Mucosa of stomach (tissue), 1 donor: ENCODE data around the gene SCAI.
"Not testable (repeated sequence)": the region's sequence is repeated elsewhere in the genome, so short reads cannot be mapped to it uniquely, and the experiment has no call there.

Experiments
- H3K27me3 ChIP-seq: one replicate; pipeline ENCODE4 v1.7.0; 2013; ENCODE audit warnings: mild to moderate bottlenecking, low read length; ENCODE audit not compliant: control insufficient read depth, insufficient read depth
- H3K36me3 ChIP-seq: one replicate; pipeline ENCODE4 v1.7.0; 2013; ENCODE audit warnings: low read length; ENCODE audit not compliant: control insufficient read depth, insufficient read depth
- H3K4me1 ChIP-seq: one replicate; pipeline ENCODE4 v1.7.0; 2013; ENCODE audit warnings: mild to moderate bottlenecking, low read length; ENCODE audit not compliant: control insufficient read depth, insufficient read depth
- H3K4me3 ChIP-seq: one replicate; pipeline ENCODE4 v1.7.0; 2013; ENCODE audit warnings: low read length
- H3K9ac ChIP-seq: one replicate; pipeline ENCODE4 v1.7.0; 2013; ENCODE audit warnings: mild to moderate bottlenecking, low read length, moderate library complexity
- H3K9me3 ChIP-seq: one replicate; pipeline ENCODE4 v1.7.0; 2013; ENCODE audit warnings: mild to moderate bottlenecking, low read length, moderate library complexity; ENCODE audit not compliant: control insufficient read depth
- donor health status: Pancreatic carcinoma.

Gene SCAI

DNA sequence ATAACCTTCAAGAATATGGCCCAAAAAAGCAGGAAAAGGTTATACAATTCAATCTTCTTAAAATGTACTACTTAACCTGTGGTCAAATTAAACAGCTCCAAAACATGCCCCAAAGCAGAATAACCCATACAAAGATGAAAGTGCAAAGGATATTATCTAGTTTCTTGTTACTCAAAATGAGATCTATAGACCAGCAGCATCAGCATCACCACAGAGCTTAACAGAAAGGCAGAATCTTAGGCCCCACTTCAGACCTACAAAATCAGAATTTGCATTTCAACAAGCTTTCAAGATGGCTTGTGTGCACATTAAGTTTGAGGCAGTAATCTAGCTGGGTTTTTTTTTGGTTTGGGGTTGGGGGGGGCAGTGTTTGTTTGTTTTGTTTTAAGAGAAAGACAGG lies 54.0 kb downstream of the SCAI start:
- Histone ChIP-seq H3K36me3 (no peaks in the 10 kb centered on the region), H3K27me3 (no peaks in the 10 kb centered on the region), H3K4me1 (no peaks in the 10 kb centered on the region), H3K4me3 (no peak overlapping the region), H3K9ac (no peak overlapping the region), H3K9me3 (no peaks in the 10 kb centered on the region)

DNA sequence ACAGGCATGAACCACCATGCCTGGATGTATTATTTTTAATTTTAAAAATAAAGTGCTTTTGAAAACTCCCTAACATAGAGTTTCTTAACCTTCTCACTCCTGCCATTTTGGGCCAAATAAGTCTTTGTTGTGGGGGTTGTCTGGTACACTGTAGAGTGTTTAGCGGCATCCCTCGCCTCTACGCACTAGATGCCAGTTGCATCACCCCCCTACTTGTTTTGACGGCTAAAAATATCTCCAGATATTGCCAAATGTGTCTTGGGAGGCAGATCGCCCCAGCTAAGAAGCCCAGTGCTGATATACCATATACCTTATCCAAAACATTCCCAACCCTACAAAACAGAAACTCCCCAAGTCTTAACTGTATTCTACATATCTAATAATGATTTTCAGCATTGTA lies 54.6 kb downstream of the SCAI start:
- H3K4me3 ChIP-seq: no peak overlapping the region
- H3K9me3 ChIP-seq: no peaks in the 10 kb centered on the region
- no peak overlapping the region for H3K9ac ChIP-seq
- no peaks in the 10 kb centered on the region for H3K4me1 ChIP-seq
- no peaks in the 10 kb centered on the region for H3K27me3 ChIP-seq
- no peaks in the 10 kb centered on the region for H3K36me3 ChIP-seq

DNA sequence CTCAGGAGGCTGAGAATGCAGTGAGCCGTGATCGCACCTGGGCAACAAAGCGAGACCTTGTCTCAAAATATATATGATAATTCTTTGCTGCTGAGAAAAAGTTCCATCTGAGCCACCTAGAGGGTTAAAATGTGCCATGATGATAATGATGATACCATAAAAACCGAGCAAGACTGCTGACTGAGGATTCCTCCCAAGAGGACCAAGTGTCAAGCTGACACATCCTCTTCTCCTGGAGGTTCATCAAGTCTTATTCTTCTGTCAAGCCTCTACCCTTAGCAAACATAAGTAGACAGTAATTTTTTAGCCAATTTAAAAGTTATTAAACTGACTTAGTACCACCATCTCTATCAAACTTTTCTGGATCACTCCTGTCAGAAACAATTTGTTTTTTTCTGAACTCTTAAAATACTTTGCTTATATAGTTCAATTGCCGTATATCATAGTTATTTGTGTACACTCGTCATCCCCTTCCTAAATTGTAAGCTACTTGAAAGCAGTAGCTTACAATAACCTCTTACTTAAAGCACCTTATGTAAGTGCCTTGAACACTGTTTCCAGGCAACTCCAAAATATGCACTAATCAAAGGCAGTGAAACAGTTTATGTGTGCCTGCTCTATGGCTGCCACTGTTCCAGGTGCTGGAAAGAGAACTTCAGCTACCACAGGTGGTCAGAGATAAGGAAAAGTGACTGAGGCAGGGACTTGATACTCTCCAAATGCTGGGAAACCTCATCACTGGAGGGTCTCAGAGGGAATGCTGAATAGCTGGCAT lies 57.4 kb downstream of the SCAI start:
- no peaks in the 10 kb centered on the region for H3K27me3 ChIP-seq

DNA sequence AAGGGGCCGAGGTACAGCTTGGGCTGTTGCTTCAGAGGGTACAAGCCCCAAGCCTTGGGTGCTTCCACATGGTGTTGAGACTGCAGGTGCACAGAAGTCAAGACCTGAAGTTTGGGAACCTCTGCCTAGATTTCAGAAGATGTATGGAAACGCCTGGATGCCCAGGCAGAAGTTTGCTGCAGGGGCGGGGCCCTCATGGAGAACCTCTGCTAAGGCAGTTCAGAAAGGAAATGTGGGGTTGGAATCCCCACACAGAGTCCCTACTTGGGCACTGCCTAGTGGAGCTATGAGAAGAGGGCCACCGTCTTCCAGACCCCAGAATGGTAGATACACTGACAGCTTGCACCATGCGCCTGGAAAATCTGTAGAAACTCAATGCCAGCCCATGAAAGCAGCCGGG lies 61.1 kb downstream of the SCAI start:
- H3K4me1 ChIP-seq, H3K36me3 ChIP-seq, H3K4me3 ChIP-seq, H3K27me3 ChIP-seq, H3K9ac ChIP-seq, H3K9me3 ChIP-seq: not testable (repeated sequence)

More for the DNA sequence above, 57.4 kb downstream of the SCAI start:
- Histone ChIP-seq H3K9ac (no peak overlapping the region), H3K36me3 (no peaks in the 10 kb centered on the region), H3K9me3 (no peaks in the 10 kb centered on the region), H3K4me3 (no peak overlapping the region), H3K4me1 (no peaks in the 10 kb centered on the region)

DNA sequence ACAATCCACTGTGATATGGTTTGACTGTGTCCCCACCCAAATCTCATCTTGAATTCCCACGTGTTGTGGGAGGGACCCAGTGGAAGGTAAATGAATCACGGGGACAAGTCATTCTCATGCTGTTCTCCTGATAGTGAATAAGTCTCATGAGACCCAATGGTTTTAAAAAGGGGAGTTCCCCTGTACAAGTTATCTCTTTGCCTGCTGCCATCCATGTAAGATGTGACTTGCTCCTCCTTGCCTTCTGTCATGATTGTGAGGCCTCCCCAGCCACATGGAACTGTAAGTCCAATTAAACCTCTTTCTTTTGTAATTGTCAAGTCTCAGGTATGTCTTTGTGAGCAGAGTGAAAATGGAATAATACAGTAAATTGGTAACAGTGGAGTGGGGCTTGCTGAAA lies 62.5 kb downstream of the SCAI start:
- H3K4me1 ChIP-seq, H3K27me3 ChIP-seq, H3K4me3 ChIP-seq, H3K9me3 ChIP-seq, H3K36me3 ChIP-seq, H3K9ac ChIP-seq: not testable (repeated sequence)

DNA sequence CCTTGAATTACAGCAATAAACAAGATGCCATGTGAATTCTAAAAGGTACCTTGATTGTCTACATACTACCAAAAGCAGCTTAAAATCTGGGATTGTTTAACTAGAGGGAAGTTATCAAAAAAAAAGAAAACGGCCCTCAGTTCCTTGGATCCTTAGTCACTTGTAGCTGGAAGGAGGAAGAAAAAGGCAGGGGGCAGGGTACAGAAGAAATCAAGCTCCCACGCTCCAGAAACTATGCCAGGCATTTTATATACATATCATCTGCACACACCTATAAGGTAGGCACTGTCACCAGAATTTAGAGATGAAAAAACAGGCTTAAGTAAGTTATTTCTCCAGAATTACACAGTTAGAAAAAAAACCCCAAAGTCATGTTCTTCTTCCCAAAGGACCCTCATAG lies 63.4 kb downstream of the SCAI start:
- H3K9me3 ChIP-seq: no peaks in the 10 kb centered on the region
- H3K4me1 ChIP-seq: no peaks in the 10 kb centered on the region
- H3K4me3 ChIP-seq: no peak overlapping the region
- no peaks in the 10 kb centered on the region for H3K36me3 ChIP-seq
- no peaks in the 10 kb centered on the region for H3K27me3 ChIP-seq
- no peak overlapping the region for H3K9ac ChIP-seq

DNA sequence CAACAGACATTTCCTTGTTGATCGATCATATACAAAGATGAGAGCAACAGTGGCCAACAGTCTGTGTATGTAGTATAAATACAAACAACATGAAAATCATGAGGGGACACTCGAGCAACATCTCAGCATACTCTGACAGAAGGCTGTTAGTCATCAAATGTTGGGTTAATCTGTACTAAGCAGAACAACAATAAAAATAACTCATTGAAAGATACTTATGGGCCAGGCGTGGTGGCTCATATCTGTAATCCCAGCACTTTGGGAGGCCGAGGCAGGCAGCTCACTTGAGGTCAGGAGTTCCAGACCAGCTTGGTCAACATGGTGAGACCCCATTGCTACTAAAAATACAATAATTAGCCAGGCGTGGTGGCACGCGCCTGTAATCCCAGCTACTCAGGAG lies 67.3 kb downstream of the SCAI start:
- H3K4me1 ChIP-seq: no peaks in the 10 kb centered on the region
- H3K27me3 ChIP-seq: no peaks in the 10 kb centered on the region
- no peaks in the 10 kb centered on the region for H3K9me3 ChIP-seq
- no peak overlapping the region for H3K9ac ChIP-seq
- no peak overlapping the region for H3K4me3 ChIP-seq
- H3K36me3 ChIP-seq: no peaks in the 10 kb centered on the region

DNA sequence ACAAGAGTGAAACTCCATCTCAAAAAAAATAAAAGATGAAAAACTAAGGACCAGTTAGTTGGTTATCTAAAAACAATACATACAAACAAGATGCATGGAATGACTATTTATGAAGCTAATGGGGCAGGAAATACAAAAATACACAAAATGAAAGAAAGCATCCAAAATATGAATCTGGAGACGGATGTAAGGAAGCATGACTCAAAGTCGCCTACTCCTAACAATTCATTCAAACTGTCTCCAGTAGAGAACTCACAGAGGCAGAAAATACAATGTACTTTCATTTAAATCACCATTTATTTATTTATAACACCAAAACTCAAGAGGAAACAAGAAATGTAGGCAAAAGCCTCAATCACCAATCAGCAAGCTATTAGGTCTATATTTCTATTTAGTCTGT lies 68.4 kb downstream of the SCAI start:
- H3K27me3 ChIP-seq: no peaks in the 10 kb centered on the region
- no peaks in the 10 kb centered on the region for H3K4me1 ChIP-seq
- H3K36me3 ChIP-seq: no peaks in the 10 kb centered on the region
- no peaks in the 10 kb centered on the region for H3K9me3 ChIP-seq
- no peak overlapping the region for H3K9ac ChIP-seq
- no peak overlapping the region for H3K4me3 ChIP-seq

DNA sequence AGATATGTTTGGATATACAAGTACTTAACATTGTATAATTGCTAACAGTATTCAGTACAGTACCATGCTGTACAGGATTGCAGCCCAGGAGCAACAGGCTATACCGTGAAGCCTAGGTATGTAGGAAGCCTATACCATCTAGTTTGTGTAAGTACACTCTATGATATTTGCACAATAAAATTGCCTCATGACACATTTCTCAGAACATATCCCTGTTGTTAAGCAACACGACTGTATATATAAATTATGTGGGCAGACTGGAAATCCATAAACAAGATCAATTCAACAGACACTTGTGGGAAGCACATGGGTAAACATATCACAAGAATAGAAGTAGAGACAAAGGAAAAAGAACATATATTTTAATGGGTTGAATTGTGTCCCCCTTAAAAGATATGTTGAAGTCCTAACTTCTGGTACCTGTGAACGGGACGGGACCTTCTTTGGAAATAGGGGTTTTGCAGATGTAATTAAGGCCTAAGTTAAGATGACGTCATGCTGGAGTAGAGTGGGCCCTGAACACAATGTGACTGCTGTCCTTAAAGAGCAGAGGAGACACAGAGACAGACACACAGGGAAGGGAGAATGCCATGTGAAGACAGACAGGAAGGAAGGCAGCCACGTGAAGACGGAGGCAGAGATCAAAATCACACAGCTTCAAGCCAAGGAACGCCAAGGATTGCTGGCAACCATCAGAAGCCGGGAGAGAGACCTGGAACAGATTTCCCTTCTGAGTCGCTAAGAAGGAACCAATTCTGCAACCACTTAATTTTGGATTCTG lies 76.3 kb downstream of the SCAI start:
- Histone ChIP-seq H3K36me3 (no peaks in the 10 kb centered on the region), H3K9ac (no peak overlapping the region), H3K9me3 (no peaks in the 10 kb centered on the region), H3K27me3 (no peaks in the 10 kb centered on the region), H3K4me1 (no peaks in the 10 kb centered on the region), H3K4me3 (no peak overlapping the region)

DNA sequence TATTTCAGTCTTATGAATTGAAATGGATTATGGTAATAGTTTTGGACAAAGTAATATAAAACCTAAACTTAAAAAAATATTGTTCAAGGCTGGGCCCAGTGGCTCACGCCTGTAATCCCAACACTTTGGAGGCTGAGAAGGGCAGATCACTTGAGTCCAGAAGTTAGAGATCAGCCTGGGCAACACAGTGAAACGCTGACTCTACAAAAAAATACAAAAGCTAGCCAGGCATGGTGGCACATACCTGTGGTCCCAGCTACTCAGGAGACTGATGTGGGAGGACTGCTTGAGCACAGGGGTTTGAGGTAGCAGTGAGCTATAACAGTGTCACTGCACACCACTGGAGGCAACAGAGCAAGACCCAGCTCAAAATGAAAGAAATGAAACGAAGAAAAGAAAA lies 81.9 kb downstream of the SCAI start:
- no peak overlapping the region for H3K9ac ChIP-seq
- no peaks in the 10 kb centered on the region for H3K27me3 ChIP-seq
- no peaks in the 10 kb centered on the region for H3K9me3 ChIP-seq
- H3K4me1 ChIP-seq: no peaks in the 10 kb centered on the region
- no peaks in the 10 kb centered on the region for H3K36me3 ChIP-seq
- H3K4me3 ChIP-seq: no peak overlapping the region

DNA sequence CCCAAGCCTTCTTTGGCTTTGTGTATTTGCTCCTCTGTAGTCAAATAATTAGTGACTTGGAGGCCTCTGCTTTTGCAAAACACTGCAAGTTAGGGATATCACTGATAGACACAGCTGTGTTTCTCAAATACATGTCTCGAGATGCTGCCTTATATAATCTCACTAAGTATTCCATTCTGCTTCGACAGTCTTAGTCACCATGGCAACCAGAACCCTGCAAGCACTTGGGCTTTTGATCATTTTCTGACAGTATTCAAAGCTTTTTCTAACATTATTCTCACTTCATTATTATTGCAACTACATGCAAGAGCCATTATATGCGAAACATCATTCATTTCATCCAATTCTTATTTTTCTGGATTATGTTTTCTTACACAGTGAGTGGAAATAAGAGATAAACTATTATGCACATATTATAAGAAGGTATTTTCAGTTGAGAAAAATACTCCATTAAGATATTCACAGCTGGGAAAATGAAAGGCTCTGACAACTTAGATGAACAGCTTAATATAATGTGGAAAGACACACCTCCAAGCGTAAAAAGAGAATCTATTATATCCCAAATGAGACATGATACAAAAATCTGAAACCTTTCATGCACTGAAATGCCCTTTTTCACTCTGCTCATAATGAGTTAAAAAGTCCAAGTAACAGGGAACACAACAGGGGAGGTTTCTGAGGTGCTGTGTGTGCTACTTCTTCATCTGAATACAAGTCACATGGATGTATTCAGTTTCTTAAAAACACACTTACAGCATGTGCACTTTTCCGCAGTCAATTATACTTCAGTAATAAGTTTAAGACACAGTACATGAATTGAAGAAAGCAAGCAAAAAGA lies 93.9 kb downstream of the SCAI start:
- H3K9me3 ChIP-seq: no peaks in the 10 kb centered on the region
- H3K9ac ChIP-seq: no peak overlapping the region
- no peak overlapping the region for H3K4me3 ChIP-seq
- no peaks in the 10 kb centered on the region for H3K36me3 ChIP-seq
- no peaks in the 10 kb centered on the region for H3K4me1 ChIP-seq
- no peaks in the 10 kb centered on the region for H3K27me3 ChIP-seq

DNA sequence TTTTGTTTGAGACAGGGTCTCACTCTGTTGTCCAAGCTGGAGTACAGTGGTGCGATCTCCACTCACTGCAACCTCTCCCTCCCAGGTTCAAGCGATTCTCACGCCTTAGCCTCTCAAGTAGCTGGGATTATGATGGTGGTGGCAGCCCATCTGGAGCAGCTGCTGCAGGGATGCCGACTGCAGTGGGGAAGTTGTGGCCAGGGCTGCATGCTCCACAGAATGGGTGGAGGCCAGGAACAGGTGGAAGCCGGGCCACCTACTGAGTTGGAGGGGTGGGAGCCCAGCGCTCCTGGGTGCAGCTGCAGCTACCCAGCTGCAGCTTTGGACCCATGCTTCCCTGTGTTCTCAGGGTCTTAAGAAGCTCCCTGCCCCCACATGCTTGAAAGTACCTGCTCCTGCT lies 99.7 kb downstream of the SCAI start:
- H3K4me1 ChIP-seq: no peaks in the 10 kb centered on the region
- no peak overlapping the region for H3K9ac ChIP-seq
- no peaks in the 10 kb centered on the region for H3K9me3 ChIP-seq
- H3K4me3 ChIP-seq: no peak overlapping the region
- no peaks in the 10 kb centered on the region for H3K27me3 ChIP-seq
- H3K36me3 ChIP-seq: no peaks in the 10 kb centered on the region
